Measurements from ENCODE around the gene CORO6.

Gene CORO6

GRCh38 chr17:29576214-29577000, 46.3 kb downstream of the CORO6 start:
- DNase-seq = no peak

DNA sequence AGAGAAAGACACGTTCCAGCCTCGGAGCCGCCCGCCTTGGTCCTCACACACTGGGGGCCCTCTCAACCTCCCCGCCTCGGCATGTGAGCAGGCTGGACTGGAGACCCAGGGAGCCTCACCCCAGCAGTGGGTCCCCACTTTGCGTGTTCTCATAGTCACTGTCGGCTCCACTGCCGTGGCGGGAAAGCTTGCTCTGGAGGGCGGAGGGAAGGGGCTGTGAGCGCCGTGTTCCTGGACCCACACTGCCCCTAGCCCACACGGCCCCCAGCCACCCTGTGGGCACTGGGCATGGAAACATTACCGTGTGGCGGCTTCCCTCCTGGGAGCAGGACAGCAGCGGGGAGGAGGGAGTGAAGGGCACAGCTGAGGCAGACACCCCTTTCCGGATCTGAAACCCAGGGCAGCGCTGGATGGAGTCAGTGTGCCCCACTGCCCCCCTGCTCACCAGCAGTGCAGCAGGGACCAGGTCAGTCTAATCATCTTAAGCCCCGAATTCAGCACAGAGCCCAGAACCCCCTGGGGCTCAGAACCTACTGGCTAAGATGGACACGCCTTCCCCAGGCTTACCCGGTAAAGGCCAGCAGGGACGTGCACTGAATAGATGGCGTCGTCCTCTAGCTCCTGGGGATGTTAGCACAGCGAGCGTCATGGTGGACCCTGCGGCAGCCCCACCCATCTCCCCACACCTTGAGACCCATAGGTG, 47.0 kb downstream of the CORO6 start:
- DNase-seq = no peak

DNA sequence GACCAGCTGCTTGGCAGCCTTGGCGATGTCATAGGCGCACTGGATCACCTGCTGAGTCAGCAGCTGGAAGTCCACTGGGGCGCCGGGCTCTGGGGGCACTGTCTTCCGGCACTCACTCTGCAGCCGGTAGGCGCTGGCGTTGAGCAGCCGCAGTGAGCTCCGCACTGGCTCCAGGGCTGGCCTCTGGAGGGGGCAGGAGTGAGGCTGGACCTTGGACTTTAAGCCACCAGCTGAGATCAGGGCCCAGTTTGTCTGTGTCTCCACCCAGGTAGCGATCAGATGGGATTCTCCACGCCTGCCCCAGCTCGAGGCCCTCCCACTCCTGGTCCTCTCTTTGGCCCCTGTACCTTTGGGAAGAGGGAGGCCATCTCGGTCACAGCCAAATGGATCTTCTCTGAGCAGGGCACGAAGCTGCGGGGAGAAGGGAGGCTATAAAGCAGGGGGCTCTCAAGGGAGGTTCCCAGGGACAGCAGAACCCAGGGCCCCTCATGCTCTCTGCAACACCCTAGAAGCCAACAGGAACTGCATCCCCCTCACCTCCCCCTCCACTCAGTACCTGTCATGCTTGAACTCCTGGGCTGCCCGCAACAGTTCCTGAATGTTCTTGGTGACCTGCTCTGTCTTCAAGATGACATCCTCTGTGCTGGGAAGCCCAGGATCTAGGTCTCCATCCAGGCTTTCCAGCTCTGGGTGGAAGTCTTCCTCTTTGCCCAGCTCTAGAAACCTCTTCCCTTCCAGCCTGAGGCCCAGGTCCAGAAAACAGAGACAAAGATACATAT, 47.8 kb downstream of the CORO6 start:
- DNase-seq = no peak

- no peak for DNase-seq
Measured at GRCh38 chr17:29573871-29574731, 48.6 kb downstream of the CORO6 start.

DNA sequence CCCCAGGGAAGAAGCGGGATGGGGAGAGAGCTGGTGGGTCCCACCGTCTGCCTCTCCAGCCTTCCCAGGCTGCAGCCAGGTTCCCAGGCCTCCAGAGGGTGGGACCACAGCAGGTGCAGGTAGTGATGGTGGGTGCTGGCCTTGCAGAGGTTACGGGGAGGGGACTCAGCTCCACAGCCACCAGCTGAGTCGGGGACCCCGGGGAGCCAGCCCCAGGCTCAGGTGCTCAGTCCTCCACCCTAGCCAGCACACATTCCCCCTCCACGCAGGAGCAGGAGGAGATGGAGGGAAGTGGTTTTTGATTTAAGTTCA, 49.2 kb downstream of the CORO6 start:
- no peak for DNase-seq

DNA sequence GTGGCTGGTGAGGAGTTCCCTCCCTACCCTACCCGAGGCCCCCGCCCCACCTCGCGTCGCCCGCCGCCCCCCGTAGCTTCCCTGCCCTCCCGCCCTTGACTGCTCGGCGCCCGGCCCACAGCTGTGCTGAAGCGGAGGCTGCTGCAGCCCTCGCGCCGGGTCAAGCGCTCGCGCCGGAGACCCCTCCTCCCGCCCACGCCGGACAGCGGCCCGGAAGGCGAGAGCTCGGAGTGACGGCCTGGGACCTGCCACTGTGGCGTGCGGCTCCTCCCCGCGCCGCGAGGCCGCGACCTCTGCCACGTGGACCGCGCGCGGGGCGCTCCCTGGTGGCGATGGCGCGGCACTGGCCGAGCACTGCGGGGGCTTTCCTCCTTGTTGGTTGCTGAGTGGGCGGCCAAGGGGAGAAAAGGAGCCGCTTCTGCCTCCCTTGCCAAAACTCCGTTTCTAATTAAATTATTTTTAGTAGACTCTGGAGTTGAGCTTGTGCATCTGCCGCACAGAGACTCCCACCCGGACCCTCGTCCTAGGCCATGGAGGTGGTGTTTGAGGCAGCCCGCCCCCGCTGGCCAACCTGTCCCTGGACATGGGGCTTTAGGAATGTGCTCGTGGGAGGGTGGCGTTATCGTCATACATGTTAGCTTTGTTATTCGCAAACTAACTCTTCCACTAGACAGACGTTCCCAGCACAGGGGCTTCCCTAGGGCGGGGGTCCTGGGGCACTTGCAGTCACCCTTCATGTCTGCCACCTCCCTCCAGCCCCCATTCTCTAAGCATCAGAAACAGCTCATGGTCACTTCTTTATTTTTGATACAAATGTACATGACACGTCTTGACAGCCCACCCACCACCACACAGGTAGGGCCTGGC, 49.8 kb downstream of the CORO6 start:
- no peak for DNase-seq

- DNase-seq = no peak
Measured at GRCh38 chr17:29571883-29572681, 50.6 kb downstream of the CORO6 start.

DNA sequence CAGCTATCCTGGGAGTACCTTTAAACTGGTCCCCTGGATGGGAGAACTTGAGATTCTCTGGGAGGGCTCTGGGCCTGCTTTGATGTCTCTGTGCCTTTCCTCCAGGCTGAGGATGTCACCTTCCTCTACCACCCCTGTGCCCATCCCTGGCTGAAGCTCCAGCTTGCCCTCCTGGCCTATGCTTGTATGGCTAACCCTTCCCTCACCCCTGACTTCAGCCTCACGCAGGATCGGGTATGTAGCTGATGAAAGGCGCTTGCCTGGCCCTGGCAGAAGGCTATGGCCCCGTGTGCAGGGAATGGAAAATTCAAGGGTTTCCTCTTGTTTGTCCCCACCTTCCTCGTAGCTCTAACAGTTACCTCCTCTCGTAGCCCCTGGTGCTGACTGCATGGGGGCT, 51.2 kb downstream of the CORO6 start:
- DNase-seq = no peak

- DNase-seq = no peak
Measured at GRCh38 chr17:29570521-29570920, 52.2 kb downstream of the CORO6 start.

DNA sequence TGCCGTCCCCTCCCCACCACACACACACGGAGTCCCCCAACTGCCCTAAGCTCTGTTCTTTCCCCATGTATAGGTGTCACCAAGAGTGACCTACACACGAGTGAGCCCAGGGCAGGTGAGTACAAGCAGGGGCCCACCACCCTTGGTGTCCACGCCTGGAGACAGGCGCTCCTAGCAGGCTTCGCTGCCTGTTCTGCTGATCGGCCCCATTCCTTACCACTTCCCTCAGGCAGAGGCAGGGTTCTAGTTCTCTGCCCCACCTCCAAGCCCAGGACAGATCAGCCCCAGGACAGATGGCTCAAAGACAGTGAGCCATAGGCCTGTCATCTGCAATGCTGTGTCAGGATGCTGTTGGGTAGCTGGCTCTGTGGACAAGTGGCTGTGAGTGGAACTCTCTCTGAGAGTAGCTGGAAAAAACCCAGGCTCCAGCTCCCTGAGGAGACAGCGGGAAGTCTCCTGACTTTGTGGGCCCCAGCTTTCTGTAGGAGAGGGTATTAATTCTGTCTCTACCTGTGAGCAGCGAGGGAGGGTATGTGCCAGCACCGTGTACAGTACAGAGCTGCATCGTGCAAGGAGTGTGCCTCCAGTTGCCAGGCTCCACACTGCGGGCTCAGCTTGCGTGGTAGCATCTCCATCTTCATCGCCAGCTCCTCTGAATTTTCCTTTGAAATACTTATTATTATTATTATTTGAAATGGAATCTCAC, 53.3 kb downstream of the CORO6 start:
- no peak for DNase-seq

DNA sequence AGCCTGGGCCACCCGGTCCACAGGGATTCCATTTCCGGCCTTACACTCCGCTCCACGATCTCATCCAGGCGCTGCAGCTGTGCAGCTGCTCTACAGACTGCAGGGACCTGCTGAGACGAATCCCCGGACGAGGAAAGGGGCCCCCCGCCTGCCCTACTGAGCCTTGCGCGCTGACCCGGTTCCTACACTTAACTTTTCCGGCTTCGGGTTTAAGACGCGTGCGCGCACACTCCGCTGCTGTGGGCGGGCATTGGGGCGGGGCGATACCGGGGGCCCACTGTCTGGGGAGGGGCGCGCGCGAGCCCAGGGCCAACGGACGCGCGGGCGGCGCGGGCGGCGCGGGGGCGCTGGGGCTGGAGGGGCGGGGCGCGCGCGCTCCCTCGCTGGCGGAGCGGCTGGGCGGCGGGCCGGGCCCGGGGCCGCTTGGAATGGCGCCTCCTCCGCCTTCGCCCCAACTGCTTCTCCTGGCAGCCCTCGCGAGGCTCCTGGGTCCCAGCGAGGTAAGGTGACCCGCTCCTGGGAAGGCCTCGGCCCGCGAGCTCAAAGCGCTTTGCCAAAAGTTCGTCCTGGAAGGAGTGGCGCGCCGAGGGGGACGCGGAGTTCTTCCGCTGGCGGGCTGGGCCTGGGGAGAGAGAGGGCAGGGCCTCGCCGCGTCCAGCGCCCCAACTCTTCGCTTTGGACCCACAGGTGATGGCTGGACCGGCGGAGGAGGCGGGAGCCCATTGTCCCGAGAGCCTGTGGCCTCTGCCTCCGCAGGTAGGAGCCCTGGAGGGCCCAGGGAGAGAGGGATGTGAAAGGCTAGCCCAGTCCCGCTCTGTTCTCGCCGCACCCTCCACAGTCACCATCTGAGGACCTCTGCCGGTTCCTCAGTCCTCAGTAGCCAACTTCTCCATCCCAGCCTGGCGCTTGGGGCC, 54.1 kb downstream of the CORO6 start, which contains the start of gene TP53I13:
TSS of gene TP53I13 (plus strand) at position 371 of the 914 bp plus-strand sequence. CDS start at position 429, 58 bp downstream.
- DNase-seq = peak; percentile 88

DNA sequence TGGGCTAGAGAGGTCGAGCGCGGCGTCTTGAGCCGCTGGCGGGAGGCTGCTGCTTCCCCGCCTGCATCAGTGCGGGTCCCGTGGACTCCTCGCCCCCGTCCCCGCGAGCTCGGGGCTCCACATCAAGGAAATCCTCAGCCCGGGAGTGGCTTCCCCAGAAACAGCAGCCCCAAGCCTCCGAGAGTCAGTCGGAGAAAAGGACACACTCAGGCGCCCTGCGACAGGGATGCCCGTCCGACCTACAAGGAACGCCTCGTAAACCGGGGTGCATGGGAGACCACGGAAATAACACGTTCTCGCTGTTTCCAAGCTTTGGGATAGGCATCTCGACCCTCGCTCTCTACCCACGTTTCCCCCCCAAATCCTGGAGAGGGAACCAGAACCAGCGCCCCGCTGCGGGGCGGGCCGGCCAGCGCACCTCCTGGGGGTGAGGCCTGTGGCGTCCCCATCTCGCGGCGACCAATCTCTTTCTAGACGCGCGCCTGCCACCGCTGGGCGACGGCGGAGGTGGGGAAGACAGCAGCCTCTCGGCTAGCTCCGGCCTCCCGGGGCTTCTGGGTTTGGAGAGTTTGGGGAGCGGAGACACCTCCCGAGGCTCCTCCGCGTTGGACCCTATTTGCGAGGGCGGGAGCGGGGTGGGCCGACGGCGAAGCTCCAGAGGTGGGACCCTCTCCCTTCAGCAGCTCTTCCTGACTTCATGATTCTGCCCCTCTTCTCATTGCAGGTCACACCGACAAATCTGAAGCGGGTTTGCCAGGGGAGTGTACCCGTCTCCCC, 55.0 kb downstream of the CORO6 start:
- DNase-seq = peak; percentile 50

DNA sequence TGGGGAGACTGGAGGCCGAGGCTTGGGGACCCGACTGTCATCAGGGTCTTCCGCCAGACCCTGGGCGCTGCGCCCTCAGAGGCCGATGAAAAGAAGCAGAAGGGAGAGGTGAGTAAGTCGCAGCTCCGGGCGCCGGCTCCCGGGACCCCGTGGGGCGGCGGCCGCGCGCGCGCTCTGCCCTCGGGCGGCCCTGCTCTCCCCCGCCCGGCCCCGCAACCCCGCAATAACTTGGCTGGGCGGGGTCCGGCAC, 55.5 kb downstream of the CORO6 start:
- DNase-seq = no peak

DNA sequence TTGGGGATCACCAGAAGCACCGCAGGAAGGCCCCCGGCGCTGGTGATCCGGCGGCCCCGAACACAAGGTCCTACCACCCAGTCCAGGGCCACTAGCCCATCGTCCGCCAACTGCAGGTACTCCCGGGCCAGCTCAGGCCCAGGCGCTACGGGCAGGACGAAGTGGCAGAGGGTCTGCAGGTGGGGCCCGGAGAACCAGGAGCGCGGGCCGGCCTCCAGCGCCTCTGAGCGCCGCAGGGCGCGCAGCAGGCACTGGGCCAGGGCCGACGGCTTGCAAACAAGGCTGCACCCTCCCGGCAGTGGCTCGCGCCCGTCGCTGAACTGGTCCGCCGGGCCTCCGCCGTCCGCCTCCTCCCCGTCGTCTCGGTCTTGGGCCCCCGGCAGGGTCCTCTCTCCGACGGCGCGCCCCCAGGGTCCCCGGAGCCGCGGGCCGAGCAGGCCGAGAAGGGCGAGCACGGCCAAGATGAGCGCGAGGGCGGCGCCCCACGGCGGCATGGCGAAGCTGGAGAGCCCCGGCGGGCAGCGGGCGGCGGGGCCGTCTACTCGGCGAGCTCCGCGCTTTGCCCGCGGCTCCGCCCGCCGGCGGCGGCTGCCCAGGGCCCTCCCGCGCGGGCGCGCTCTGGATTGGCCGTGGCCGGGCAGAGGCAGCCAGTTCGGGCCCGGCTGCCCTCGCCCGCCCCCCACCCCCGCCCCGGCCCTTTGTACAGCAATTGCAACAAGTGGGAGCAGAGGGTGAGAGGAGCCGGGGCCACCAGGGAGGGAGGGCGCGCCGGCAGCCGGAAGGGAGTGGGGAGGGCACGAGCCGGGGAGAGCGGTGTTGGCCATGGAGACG, 56.0 kb downstream of the CORO6 start, which contains the start of gene ABHD15:
TSS of gene ABHD15 (minus strand) at position 565 of the 831 bp plus-strand sequence. CDS start at position 494, 71 bp downstream.
- peak; percentile 81 for DNase-seq

DNA sequence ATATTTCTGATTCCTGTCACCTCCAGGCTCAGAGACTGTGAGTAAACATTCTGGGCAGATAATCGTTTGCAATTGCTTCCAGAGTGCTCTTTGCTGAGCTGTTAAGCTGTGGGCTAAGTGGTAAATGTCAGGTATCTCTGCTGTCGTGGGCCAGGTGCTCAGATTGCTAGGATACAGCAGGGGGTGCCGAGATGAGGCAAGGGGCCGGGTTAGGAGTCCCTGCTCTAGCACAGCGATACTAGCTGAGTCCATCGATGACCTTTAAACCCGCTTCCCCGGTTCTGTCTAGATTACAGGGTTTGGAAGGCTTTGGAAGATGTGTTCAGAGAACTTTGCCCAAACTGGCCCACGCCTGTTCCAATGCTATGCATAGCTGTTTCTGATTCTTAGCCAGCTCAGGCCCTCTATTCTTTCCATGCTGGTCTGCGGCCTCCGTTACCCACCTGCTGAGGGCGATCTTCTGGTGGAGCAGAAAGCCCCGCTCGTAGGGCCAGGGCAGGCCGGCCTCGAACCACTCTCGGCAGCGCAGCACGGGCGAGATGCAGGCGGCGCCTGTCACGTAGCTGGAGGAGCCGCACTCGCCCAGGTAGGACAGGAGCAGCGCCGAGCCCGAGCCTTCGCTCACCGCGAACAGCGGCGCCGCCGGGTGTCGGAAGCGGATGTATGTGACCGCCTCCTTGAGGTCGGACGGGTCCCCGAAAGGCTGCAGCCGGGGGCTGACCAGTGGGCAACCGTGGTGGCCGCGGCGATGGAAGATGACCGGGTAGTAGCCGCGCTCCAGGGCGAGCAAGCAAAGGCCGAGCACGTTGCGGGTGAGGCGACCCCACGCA, 56.9 kb downstream of the CORO6 start:
- peak; percentile 76 for DNase-seq

All from NCI-H774 (cell line).